SK-N-DZ (cell line): ENCODE data around the gene CDH8. TPM values are rescaled to one million over a fixed set of nuclear protein-coding genes. Genes with fewer than 3 reads are reported as not detected.

ENCODE experiments used
- DNase-seq: peaks from one replicate; pipeline ENCODE4 v3.0.0-alpha.2; 2015; ENCODE audit warnings: low spot score
- polyA plus RNA-seq, 2 experiments: library from polyadenylated mRNA; depleted of rRNA; stranded (reverse); fragments of >200 nt; gene quantifications; 2 replicates each; pipeline ENCODE4 v1.2.3, GENCODE V29; 2014

Gene CDH8, protein sequence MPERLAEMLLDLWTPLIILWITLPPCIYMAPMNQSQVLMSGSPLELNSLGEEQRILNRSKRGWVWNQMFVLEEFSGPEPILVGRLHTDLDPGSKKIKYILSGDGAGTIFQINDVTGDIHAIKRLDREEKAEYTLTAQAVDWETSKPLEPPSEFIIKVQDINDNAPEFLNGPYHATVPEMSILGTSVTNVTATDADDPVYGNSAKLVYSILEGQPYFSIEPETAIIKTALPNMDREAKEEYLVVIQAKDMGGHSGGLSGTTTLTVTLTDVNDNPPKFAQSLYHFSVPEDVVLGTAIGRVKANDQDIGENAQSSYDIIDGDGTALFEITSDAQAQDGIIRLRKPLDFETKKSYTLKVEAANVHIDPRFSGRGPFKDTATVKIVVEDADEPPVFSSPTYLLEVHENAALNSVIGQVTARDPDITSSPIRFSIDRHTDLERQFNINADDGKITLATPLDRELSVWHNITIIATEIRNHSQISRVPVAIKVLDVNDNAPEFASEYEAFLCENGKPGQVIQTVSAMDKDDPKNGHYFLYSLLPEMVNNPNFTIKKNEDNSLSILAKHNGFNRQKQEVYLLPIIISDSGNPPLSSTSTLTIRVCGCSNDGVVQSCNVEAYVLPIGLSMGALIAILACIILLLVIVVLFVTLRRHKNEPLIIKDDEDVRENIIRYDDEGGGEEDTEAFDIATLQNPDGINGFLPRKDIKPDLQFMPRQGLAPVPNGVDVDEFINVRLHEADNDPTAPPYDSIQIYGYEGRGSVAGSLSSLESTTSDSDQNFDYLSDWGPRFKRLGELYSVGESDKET
- 0.41 and 1.3 TPM in 2 replicates for polyA plus RNA-seq (2014; cell fraction: cytosol; rRNA removed)
- polyA plus RNA-seq (2014; cell fraction: nucleus; rRNA removed), result 0.09 and 0.17 TPM in 2 replicates

DNA sequence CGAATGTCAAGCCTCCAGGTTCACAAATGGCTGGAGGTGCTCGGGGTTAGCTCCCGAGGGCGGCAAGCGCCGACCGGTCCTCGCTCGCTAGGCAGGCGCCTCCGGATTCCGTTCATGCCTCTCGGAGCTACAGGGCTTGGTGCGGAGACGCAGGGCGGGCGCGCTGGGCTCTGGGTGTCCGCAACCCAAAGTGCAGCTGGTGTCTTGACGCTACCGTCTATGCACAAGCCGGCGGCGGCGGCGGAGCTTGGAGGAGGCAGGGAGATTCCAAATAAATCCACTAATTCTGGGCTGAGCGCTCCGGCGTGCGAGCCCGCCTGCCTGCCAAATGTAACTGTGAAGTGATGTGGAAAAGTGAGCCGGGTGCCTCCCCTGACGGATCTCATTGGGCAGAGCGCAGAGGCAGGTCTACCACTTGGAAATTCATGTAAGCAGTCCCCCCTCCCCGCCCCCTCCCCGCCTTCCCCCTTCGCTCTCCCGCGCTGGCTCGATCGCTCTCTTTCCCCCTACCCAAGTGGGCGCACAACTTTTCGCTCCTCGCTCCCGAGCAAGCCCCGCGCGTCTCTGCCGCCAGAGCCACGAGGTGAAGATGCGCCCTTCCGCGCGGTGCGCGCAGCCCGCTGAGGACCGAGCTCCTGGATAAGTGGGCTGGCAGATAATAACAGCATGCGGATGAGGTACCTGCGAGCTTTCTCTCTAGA is at the start of gene CDH8:
Gene CDH8 (minus strand): TSS at position 338 of the 701 bp plus-strand sequence. CDS start 15,035 bp downstream, outside the sequence.
- peak; percentile 49 for DNase-seq

DNA sequence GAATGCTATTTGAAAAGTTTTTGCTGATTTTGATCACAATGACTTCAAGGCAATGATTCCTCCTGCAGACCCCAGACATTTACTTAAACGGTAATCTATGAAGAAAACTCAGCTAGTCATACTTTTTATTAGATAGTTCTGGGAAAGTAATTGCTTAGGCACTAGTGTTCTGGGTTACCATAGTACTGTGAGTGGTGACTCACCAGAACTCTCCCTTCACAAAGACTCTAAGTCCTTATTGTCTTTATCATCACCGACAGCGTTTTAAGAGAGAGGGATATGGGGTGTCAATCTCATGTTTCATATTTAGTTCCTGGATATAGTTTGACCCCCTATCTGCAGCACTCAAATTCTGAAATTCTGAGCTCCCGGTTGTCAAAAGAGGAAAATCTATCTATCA is 43.0 kb upstream of the CDH8 start:
- DNase-seq, result no peak

DNA sequence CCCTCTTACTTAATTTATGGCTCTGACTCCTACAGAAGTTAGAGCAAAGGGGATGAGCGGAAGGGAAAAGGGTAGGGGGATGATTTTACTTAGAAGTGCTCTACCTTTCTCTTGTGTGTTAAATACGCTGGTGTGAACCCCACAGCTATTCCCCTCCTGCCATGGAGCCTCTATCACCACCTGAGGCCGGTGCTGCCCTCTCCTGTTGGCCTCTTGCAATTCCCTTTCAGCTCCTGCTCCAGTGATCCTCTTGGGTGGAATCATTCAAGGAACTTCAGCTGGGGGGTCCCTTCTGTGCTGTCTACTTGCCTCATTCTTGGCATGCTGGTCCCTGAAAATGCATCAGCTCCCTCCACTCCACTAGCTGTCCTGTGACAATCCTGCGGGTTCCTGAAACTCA is 41.8 kb upstream of the CDH8 start:
- DNase-seq, result peak; percentile 23

DNA sequence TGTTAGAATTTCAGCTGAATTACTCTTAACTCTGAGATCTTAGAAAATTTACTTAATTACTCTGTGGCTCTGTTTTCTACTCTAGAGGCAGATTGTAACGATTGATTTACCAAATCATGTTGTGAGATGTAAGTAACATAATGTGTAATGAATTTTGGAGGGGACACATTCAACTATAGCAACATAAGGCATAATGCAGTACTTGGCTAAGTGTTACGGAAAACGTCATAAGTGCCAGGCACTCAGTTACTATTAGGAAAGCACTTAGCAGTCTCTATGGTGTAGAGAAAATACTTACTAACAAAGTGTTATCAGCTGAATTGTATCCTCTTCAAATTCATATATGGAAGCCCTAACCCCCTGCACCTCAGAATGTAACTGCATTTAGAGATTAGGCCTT is 40.6 kb upstream of the CDH8 start:
- DNase-seq, result no peak

DNA sequence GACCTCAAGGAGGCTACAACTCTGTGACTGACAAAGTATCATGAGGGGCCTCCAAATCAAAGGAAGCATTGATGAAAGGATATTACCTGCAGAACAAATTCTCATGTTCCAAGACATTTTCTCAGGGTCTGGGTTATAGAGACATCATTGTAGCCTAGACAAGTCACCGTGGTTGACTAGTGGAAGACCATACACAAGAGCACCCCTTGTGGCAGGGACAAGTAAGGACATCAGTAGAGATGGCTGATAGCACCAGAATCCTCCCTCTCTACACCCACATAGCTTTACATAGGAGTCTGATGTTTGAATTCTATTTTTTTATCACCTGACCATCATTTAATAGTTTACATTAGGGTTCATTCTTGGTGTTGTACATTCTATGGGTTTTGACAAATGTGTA is 32.5 kb upstream of the CDH8 start:
- no peak for DNase-seq

DNA sequence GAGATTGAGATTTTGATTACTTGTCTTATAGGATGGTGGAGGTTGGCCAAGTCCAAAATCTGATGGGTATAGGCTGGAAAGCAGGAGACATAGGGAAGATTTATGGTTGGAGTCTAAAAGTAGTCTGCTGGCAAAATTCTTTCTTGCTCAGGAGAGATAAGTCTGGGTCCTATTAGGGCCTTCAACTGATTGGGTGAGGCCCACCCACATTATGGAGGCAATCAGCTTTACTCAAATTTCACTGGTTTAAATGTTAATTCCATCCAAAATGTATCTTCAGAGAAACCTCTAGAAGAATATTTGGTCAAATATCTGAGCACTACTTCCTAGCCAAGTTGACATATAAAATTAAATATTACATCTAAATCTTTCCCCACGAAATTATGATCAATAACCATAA is 31.7 kb upstream of the CDH8 start:
- DNase-seq, result no peak

DNA sequence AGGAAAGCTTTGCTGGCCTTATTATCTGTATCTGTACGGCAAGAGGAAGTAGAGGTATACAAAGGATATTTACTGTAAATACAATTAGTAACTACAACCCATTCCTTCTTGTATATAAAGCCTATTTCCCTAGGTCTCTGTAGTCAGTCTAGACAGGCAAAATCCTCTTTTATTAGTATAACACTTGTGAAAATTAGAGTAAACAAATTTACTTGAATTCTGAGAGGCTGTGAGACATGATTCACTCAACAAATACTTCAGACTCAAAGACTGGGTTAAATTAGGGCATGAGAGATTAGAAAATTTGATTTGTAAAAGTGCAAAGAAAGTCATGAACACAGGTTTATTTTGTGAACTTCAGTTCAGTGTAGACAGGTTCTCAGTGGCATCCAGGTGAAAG is 30.9 kb upstream of the CDH8 start:
- no peak for DNase-seq

DNA sequence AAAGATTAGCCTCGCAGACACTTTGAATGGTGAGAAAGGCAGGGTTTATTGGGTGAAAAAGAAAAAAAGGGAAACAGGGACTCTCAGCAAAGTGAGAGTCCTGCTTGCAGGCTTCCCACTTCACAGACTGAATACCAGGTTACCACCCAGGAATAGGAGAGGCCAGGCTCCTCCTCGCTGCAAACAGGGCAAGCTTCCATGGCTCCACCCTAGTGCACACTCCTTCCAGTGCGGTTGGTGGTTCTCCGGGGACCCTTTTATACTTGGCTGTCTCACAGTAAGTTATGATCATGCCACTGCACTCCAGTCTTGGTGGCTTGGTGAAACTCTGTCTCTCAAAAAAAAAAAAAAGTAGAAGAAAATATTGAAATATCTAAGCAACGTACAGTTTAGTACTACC is 30.5 kb upstream of the CDH8 start:
- DNase-seq, result no peak

DNA sequence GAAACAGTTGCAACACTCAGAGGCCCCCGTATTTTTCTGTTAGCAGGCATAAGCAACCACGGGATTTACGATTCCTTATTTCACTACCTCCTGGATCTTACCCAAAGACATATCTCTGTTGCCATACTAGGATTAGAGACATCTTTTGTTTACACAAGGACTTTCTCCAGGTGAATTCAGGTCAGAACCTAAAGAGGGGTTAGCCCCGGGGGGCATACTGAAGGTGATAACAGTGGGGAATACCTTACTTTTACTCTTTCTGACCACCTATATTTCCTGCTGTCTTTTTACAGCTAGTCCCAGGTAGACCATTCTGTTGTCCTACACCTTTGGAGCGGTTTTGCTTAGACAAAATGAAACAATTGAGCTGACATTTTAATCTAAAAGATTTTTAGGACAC is 27.9 kb upstream of the CDH8 start:
- no peak for DNase-seq

DNA sequence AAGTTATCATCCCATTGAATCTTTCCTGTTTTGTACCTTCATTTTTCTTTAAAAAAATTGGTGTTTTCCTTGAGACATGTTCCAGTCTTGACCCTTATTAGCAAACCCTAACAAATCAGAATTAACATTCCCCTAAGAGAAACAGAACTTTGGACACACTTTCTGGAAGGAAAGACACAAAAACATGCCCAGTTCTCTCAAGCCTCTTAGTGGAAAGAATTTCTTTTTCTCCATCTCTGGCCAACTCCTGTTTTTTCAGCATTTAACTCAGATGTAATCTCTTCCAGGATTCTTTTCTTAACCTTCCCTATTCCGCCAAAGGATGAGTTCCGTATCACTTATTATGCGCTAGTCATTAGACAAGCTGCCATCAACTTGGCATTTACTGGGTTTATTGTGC is 23.9 kb upstream of the CDH8 start:
- DNase-seq, result no peak

DNA sequence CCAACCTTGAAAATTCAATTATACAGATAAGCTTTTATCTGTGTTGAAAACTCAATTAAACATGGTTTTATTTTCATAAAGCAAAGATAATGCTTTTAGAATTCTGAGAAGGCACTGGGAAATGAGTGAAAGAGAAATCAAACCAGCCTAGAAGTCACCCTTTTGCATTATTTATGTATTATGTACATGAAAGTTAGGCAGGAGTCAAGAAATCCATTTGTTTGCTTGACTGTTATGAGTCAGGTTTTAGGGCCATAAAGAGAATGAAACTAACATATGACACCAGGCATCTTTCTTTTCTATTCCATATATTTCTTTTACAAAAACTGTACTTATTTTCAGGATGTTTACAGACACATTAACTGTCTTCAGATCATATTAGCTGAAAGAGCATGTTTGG is 23.3 kb upstream of the CDH8 start:
- DNase-seq, result no peak

DNA sequence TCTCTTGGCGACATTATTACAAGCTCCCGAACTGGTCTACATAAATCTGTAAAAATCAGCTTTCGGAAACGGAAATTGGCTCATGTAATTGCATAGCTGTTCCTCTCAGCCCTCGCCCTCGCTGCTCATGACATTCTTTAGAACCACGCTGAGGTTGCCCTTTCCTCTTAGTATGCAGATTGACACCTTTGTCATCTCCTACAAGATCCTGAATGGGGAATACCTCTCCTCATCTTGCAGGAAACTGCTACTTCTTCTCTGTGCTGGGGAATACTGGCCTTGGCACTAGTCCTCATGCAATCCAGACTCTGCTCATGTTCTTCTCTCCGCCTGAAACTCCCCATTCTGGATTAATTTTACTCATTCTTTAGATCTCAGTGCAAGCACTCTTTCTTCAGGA is 22.2 kb upstream of the CDH8 start:
- no peak for DNase-seq

DNA sequence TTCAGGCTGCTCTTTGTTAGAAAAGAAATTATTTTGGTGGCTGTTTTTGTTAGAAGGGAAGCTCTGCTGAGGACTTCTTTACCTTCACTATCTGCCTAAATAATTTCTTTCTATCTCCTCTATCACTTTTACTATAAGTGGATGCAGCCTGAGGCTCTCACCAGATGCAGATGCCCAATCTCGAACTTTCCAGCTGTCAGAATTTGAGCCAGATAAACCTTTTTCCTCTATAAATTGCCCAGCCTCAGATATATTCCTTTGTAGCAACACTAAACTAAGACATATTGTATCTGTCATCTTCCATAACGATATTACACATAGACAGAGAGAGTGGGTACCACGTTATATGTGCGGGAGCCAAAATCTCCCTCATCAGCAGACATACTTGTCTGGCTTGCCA is 15.7 kb upstream of the CDH8 start:
- no peak for DNase-seq

DNA sequence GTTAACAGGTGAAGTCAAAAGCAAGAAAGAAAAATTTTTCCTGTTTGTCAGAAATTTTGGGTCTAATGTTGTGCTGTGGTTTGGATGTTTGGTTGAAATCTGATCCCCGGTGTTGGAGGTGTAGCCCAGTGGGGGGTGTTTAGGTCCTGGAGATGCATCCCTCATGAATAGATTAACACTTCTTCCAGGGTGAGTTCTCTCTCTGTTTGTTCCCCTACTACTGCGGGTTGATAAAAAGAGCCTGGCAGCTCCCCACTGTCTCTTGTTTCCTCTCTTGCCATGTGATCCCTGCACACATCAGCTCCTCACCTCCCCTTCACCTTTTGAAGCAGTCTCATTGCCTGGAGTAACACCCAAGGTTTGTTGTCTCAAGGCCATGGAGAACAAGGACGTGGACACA is 14.6 kb upstream of the CDH8 start:
- no peak for DNase-seq

DNA sequence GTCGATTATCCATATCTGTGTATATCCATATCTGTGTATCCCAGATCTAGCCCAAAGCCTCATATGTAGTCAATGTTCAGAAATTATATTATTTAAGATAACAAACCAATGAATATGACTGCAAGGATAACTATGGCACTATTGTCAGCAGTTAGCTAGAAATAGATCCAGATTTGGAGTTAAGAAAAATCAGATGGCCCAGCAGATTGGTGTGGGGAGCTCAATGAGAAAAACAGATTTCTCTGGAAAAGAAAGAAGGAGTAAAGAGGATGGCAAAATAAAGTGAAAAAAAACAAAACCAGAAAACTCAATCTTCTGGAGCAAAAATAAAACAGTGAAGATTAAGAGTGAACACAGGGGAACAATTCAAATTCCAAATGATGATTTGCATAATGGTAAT is 10.6 kb upstream of the CDH8 start:
- no peak for DNase-seq

DNA sequence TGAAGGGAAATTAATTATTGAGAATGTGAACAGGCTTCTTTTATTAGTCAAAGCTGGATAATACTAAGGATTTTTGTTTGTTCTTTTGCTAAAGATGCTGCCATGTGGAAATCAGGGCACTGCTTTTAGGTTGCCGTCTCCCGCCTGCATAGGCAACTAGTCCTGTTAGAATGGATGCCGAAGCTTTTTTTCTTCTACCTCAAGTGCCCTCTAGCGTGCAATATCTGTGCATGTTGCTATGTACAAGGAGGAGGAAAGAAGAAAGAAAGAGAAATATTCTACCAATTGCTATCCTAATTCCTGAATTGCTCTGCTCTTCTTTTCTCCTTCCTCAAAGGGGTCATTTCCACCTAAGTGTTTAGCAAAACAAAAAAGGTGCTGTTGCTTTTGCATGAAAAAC is 5.2 kb upstream of the CDH8 start:
- DNase-seq, result peak; percentile 76

DNA sequence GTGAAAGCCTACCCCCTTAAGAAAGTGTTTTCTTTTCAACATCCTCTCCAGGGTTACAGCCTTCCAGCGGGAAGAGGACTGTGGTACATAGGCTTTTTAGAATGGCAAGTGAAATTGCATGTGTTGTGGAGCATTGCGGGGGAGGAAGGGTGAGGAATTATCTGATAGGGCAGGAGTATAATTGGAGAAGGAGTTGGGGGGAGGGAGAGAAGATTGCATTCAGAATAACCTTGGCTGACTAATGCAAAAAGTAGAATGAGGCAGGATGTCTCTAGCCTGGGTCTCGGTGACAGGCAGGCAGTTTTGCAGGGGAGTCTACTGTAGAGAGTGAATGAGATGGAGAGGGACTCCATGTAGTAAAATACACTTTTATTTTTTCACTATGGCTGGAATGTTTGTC is 2.4 kb upstream of the CDH8 start:
- no peak for DNase-seq

DNA sequence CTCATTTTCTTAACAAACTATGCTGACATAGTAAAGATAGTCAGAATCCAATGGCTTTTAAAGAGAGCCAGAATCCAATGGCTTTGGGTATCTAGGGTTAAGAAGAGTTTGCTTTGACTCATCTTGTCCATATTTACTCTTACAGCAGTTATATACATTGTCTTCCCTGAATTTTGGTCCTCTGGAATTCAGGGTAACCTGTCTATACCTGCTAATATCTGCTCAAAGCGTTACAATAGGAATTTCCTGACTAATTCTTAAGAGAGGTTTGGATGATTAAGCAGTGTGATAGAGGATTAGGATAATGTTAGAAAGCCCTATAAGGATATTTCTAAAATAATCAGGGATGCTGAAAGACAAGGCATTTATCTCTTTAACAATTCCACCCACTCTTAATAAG is 2.0 kb upstream of the CDH8 start:
- DNase-seq, result no peak

DNA sequence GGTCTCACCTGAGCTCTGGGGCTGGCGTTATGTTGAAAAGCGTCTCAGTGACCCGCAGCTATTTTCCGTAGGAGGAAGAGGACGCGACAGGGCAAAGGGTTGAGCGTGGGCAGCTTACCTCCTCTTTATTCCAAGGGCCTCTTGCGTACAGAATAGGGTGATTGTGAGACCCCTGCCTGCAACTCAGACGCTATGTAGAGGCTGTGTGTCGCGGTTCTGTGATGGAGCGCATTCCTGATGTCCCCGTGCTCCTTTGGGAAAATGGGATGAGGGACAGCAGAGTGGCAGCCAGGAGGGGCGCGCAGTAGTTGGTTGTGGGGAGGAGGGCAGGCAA is 531 bp upstream of the CDH8 start:
- DNase-seq, result peak; percentile 11

DNA sequence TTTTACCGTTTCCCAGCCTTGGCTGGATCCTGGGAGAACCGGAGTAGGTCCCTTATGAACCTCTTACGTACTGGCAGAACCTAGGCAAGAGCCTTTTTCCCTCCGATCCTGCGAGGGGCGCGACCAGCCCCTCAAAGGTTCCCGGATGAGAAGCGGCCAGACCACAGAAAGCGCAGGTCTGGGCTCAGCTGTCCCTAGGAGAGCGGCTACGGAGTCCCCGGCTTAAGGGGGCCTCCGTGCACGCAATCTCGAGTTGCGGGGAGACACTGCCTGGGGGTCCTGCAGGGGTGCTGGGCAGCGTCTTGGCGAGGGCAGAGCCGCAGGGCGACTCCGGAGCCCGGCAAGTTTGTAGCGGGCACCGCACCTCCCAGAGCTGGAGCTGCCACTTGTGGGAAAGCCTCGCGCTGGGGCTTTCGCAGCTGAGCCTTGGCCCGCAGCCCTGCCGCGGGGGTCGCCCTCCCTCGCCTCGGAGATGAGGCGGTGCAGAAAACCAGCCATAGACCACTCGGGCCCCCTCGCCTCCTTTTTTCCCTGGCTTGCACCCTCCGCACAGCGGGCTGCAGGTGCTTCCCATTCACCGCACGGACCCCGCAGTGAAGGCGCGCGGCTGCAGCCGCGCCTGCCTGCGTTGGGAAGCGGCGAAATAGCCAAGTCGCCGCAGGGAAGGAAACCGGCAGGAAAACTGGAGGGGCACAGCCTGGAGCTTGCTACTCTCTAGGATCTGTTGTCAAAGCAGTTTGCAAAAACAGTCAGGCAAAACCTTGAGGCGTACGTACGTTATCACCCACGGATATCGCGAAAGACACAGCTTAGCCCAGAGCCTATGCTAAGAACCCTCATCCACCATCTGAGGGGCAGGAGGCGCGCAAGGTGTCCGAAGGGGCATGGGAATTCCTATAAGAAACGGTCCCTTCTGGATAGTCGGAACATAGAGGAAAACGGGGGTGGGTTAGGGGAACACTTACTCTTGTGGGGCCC is 834 bp downstream of the CDH8 start:
- DNase-seq, result peak; percentile 62
